Peyer's patch (tissue), 4 donors: Measurements from ENCODE around the gene PHF2.

Experiments used
- POLR2A ChIP-seq, 2 donors: fragments of 450-650 bp; IDR thresholded peaks; one replicate each; pipeline ENCODE4 v1.5.1; 2017; ENCODE audit warnings: antibody characterized with exemption in 2 of 2, mild to moderate bottlenecking in 2 of 2, moderate library complexity in 2 of 2
- TF ChIP-seq, protein P1 (sequence below), 6 experiments: fragments of 450-650 bp in 4 of 6; fragments of 200-600 bp in 2 of 6; sonication (generic) in 1 of 6; IDR thresholded peaks; one replicate each; pipeline ENCODE4 v1.5.1; 2017 to 2019; ENCODE audit warnings: antibody characterized with exemption in 6 of 6, mild to moderate bottlenecking in 3 of 6, moderate library complexity in 1 of 6

DNA sequence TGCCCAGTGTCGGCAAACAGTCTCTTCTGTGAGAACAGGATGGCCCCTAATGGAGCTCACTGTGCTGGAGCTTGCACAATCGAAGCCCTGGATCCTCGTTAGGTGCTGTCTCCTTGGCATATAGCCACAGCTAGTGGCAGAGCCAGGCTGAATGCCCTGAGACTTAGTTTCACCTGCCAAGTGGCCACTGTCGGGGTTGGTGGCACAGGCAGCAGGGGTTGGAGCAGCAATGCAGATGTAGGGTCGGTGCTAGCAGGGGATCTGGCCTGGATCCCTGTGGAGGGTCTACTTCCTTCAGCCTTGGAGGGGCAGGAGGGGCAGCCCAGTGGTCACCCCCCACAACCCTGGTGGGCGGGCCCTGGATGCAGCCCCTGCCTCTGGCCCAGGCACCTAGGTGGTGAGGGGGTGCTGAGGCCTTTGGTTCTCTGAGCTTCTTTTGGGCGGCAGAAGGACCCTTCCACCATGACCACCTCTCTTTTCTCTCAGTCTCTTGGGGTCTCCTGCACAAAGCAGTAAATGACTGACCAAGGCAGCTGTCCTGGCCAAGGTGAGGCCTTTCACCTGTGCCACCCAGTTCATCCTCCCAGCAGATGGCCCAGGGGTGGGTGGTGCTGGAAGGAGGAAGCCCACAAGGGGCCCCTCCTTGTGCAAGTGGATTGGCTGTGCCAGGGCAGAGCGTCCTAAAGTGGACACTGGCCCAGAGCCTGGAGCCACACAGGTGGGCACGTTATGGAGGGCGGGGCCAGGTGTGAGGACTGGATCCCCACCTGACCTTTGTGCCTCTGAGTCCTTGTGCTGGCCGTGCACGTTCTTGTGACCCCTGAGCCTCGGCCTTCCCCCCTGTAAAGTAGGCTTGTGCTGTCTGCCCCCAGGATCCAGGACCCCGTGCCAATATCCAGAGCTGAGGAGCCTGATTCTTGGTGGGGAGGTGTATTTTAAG is 44.8 kb downstream of the PHF2 start:
- TF ChIP-seq, protein P1, sequence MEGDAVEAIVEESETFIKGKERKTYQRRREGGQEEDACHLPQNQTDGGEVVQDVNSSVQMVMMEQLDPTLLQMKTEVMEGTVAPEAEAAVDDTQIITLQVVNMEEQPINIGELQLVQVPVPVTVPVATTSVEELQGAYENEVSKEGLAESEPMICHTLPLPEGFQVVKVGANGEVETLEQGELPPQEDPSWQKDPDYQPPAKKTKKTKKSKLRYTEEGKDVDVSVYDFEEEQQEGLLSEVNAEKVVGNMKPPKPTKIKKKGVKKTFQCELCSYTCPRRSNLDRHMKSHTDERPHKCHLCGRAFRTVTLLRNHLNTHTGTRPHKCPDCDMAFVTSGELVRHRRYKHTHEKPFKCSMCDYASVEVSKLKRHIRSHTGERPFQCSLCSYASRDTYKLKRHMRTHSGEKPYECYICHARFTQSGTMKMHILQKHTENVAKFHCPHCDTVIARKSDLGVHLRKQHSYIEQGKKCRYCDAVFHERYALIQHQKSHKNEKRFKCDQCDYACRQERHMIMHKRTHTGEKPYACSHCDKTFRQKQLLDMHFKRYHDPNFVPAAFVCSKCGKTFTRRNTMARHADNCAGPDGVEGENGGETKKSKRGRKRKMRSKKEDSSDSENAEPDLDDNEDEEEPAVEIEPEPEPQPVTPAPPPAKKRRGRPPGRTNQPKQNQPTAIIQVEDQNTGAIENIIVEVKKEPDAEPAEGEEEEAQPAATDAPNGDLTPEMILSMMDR (IDR thresholded peaks at IDR 0.05) = no peak
- no peak for TF ChIP-seq POLR2A (IDR thresholded peaks at IDR 0.05)
